CD4-positive, alpha-beta T cell treated with Interleukin-17A for 4 hours (primary cell): ENCODE measurements around the gene CIB2.

Source experiments
- DNase-seq: peaks from one replicate; pipeline ENCODE4 v3.0.0-alpha.2; 2020; ENCODE audit warnings: mixed read lengths

The CIB2 gene

GRCh38 chr15:78082743-78083110, 48.5 kb downstream of the CIB2 start:
- no peak for DNase-seq

- no peak for DNase-seq
Observed at GRCh38 chr15:78082106-78082742, 49.0 kb downstream of the CIB2 start.

- no peak for DNase-seq
Observed at GRCh38 chr15:78080088-78080460, 51.2 kb downstream of the CIB2 start.

GRCh38 chr15:78079298-78080087, 51.8 kb downstream of the CIB2 start:
- DNase-seq: no peak

- no peak for DNase-seq
Observed at GRCh38 chr15:78077871-78078210, 53.4 kb downstream of the CIB2 start.

GRCh38 chr15:78077053-78077870, 54.0 kb downstream of the CIB2 start, which contains the start of gene TBC1D2B:
Gene TBC1D2B, minus strand, starts transcription at chr15:78077711. Its CDS starts 59 bp downstream, at chr15:78077652.
- DNase-seq: peak; percentile 82

- peak; percentile 31 for DNase-seq
Observed at GRCh38 chr15:78076231-78077052, 54.8 kb downstream of the CIB2 start.

- DNase-seq: no peak
Observed at GRCh38 chr15:78075490-78076230, 55.6 kb downstream of the CIB2 start.

GRCh38 chr15:78073046-78073787, 58.0 kb downstream of the CIB2 start:
- DNase-seq: no peak

GRCh38 chr15:78072080-78072892, 59.0 kb downstream of the CIB2 start:
- peak; percentile 30 for DNase-seq

- no peak for DNase-seq
Observed at GRCh38 chr15:78071383-78071782, 59.9 kb downstream of the CIB2 start.

- DNase-seq: peak; percentile 72
Observed at GRCh38 chr15:78070049-78070700, 61.1 kb downstream of the CIB2 start.

GRCh38 chr15:78069462-78070029, 61.7 kb downstream of the CIB2 start:
- no peak for DNase-seq

- no peak for DNase-seq
Observed at GRCh38 chr15:78069052-78069414, 62.2 kb downstream of the CIB2 start.

- no peak for DNase-seq
Observed at GRCh38 chr15:78067328-78068228, 63.7 kb downstream of the CIB2 start.

GRCh38 chr15:78065973-78066946, 65.0 kb downstream of the CIB2 start:
- DNase-seq: no peak

- DNase-seq: no peak
Observed at GRCh38 chr15:78065284-78065872, 65.9 kb downstream of the CIB2 start.
